Muscle of leg (tissue), 11 donors: ENCODE data around the gene B4GALNT3. TPM values are rescaled to one million over a fixed set of nuclear protein-coding genes. Genes with fewer than 3 reads are reported as not detected.

Source experiments
- DNase-seq: peaks from one replicate; pipeline ENCODE4 v3.0.0; 2013
- H3K27ac ChIP-seq: one replicate; pipeline ENCODE4 v1.5.1; 2013; ENCODE audit warnings: mild to moderate bottlenecking, low read length, control low read depth
- H3K27me3 ChIP-seq: one replicate; pipeline ENCODE4 v1.6.1; 2013; ENCODE audit warnings: low read length; ENCODE audit not compliant: control insufficient read depth, insufficient read depth
- H3K36me3 ChIP-seq: one replicate; pipeline ENCODE4 v1.6.1; 2013; ENCODE audit warnings: low read length; ENCODE audit not compliant: control insufficient read depth, insufficient read depth
- H3K4me1 ChIP-seq: one replicate; pipeline ENCODE4 v1.6.1; 2013; ENCODE audit warnings: low read length; ENCODE audit not compliant: control insufficient read depth, insufficient read depth
- H3K4me3 ChIP-seq: one replicate; pipeline ENCODE4 v1.5.1; 2013; ENCODE audit warnings: low read length, control low read depth
- H3K9me3 ChIP-seq: replicated peaks from 2 replicates; pipeline ENCODE4 v1.6.1; 2013; ENCODE audit warnings: low read depth, low read length; ENCODE audit not compliant: control insufficient read depth
- WGBS: methylation state at CpG from one replicate; pipeline ENCODE4 v1.1.5; 2013; ENCODE audit warnings: missing lambda C conversion rate; ENCODE audit not compliant: insufficient coverage; 5-methylcytosine and 5-hydroxymethylcytosine counted together
- polyA plus RNA-seq, 8 donors: library from polyadenylated mRNA; unstranded; fragments of 120-200 nt; gene quantifications; one replicate each; pipeline versions ENCODE4 v1.2.1 to v1.2.3, GENCODE V29; 2013; ENCODE audit warnings: inconsistent platforms in 1 of 8, low replicate concordance in 1 of 8; ENCODE audit not compliant: insufficient read length in 8 of 8, insufficient read depth in 1 of 8
- total RNA-seq: library from RNA; stranded (reverse); fragments of 120-200 nt; gene quantifications from one replicate; pipeline ENCODE4 v1.2.4, GENCODE V29; 2013

B4GALNT3 gene
- total and polyA plus RNA-seq, 9 donors: 6.0 to 12.4 (median 9.1) TPM

DNA sequence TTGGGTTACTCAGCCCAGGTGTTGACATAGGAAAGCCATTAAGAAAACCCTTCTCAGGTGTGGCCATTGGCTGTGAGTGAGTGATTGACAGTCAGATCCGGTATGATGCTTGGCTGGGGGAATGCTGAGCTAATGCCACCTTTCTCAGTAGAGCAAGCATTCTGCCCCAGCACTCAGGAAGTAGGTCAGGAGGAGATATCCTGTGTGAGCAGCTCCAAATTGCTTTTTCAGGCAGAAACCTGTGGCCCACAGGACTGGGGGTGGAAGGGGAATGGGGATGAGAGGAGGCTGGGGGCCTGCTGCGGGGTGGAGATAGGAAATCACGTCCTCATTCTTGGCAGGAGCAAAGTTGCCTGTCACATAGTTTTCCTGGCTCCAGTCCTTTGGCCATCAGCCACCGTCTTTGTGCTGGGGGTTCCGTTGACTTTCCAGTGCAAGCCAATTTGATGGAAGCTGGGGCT is 147.8 kb downstream of the B4GALNT3 start:
- no peaks in the 10 kb centered on the region for H3K36me3 ChIP-seq
- no peaks in the 10 kb centered on the region for H3K9me3 ChIP-seq
- DNase-seq: peak; percentile 78
- H3K4me3 ChIP-seq: no peak overlapping the region
- peaks cover 19% of the 10 kb centered on the region for H3K4me1 ChIP-seq
- no peaks in the 10 kb centered on the region for H3K27me3 ChIP-seq
- 7% methylated on average over 5 of the region's 5 CpGs for WGBS
- H3K27ac ChIP-seq: peak overlapping the region; percentile 77

DNA sequence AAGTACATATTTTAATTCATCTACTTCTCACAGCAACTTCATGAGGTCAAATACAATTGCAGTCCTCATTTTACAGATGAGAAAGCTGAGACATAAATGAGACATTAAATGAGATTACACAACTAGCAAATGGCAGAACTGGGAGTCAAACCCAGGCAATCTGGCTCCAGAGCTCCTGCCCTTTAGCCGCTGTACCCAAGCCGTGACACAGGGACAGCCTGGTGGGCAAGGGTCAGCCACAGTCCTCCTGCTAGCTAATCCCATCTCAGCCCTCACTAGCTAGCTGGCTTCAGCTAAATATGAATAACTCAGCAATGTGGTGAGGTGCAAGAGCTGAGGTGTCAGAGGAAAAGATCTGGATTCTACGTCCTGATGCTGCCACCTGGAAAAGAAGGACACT is 148.7 kb downstream of the B4GALNT3 start:
- Histone ChIP-seq H3K4me1 (peaks cover 19% of the 10 kb centered on the region), H3K4me3 (no peak overlapping the region), H3K9me3 (no peaks in the 10 kb centered on the region), H3K27me3 (no peaks in the 10 kb centered on the region), H3K27ac (peak overlapping the region; percentile 77), H3K36me3 (no peaks in the 10 kb centered on the region)
- no peak for DNase-seq
- WGBS: 89% methylated on average over 1 of the region's 3 CpGs

DNA sequence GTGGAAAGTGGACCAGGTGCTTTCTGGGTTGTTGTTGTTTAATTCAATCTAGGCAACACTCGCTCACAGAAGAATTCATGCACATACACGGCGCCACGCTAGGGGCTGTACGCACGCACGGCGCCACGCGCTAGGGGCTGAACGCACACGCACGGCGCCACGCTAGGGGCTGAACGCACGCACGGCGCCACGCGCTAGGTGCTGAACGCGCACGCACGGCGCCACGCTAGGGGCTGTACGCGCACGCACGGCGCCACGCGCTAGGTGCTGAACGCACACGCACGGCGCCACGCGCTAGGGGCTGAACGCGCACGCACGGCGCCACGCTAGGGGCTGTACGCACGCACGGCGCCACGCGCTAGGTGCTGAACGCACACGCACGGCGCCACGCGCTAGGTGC is 149.2 kb downstream of the B4GALNT3 start:
- no peak overlapping the region for H3K27ac ChIP-seq
- no peaks in the 10 kb centered on the region for H3K9me3 ChIP-seq
- WGBS: 96% methylated on average over 56 of the region's 58 CpGs
- no peak for DNase-seq
- H3K4me3 ChIP-seq: no peak overlapping the region
- peaks cover 19% of the 10 kb centered on the region for H3K4me1 ChIP-seq
- H3K36me3 ChIP-seq: no peaks in the 10 kb centered on the region
- no peaks in the 10 kb centered on the region for H3K27me3 ChIP-seq

DNA sequence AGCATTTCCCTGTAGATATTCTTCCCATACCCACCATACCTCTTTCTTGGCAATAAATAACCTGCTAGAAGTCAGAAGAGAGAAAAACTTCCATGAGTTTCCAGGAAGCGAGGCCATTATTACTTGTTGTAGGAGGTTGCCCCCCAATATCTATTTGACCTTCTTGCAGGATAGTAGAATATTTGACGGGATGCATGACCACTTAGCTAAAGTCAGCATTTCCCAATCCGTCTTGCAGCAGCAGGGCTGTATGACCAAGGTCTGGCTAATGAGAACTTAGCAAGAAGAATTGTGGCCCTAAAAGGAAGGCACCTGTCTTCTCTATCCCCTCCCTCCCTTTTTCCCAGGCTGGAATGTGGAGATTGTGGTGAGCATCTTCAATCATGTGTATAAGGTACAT is 152.0 kb downstream of the B4GALNT3 start:
- no CpG with 5 or more reads among the region's 3 CpGs for WGBS
- H3K27ac ChIP-seq: no peak overlapping the region
- no peaks in the 10 kb centered on the region for H3K36me3 ChIP-seq
- no peaks in the 10 kb centered on the region for H3K9me3 ChIP-seq
- no peak overlapping the region for H3K4me3 ChIP-seq
- no peaks in the 10 kb centered on the region for H3K27me3 ChIP-seq
- peaks cover 25% of the 10 kb centered on the region for H3K4me1 ChIP-seq
- no peak for DNase-seq

DNA sequence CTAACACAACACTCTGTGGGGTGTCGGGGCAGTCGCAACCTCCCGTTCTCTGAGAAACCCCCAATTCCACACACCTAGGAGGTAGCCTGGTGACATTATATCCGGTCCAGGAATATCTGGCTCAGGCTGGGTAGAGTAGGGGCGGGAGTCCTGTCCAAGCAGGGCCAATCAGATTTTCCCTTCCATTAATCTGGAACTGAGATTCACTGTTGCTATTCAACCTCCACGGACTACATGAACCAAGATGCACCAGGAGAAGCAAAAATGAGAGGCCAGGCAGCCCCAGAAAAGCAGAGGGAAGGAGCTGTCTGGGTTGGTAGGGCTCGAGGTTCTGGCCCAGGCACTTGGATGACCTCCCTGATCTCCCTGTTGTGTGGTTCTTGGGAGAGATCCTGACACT is 152.6 kb downstream of the B4GALNT3 start:
- Histone ChIP-seq H3K36me3 (no peaks in the 10 kb centered on the region), H3K4me1 (peaks cover 25% of the 10 kb centered on the region), H3K4me3 (no peak overlapping the region), H3K27ac (no peak overlapping the region), H3K27me3 (no peaks in the 10 kb centered on the region), H3K9me3 (no peaks in the 10 kb centered on the region)
- no peak for DNase-seq
- 100% methylated on average over 1 of the region's 7 CpGs for WGBS

DNA sequence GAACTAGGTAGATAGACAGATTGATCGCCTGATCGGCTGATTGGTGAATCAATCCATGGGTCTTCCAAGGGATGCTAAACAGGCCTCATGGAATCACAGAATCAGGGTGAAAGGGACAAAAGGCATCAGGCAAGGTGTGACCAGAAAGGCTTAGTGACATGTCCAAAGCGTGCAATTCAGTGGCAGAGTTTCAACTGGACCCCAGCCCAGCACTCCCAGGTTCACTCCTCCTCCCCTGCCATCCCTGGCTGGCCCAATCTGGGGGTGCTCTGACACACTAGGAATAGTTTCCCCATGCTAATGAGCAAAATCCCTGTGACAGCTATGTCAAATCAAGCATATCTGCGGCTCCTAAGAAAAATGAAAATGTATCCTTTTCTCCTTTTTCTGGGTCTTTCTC is 153.1 kb downstream of the B4GALNT3 start:
- 88% methylated on average over 3 of the region's 4 CpGs for WGBS
- Histone ChIP-seq H3K36me3 (no peaks in the 10 kb centered on the region), H3K9me3 (no peaks in the 10 kb centered on the region), H3K27me3 (no peaks in the 10 kb centered on the region), H3K27ac (no peak overlapping the region), H3K4me1 (peaks cover 25% of the 10 kb centered on the region), H3K4me3 (no peak overlapping the region)
- DNase-seq: no peak

Other genes with a start within 250 kb of the B4GALNT3 start
- gene SLC6A12, start 245.8 kb upstream of the B4GALNT3 start, total RNA-seq: 0.40 TPM
- gene SLC6A12, start 245.8 kb upstream of the B4GALNT3 start, polyA plus RNA-seq: 1 to 10 TPM in 3 of 8 donors, under 1 TPM in 5; 0.25 to 1.6 (median 0.41) TPM
- gene SLC6A13, start 197.1 kb upstream of the B4GALNT3 start, total RNA-seq: 2.4 TPM
- gene SLC6A13, start 197.1 kb upstream of the B4GALNT3 start, polyA plus RNA-seq: 1 to 10 TPM in 7 of 8 donors, under 1 TPM in 1; 0.77 to 7.5 (median 3.3) TPM
- 36.8 TPM for gene KDM5A, start 70.6 kb upstream of the B4GALNT3 start, total RNA-seq
- 10 to 100 TPM; 15.8 to 29.3 (median 22.7) TPM for gene KDM5A, start 70.6 kb upstream of the B4GALNT3 start, polyA plus RNA-seq
- gene CCDC77, start 58.3 kb upstream of the B4GALNT3 start, total RNA-seq: 7.4 TPM
- 10 to 100 TPM in 3 of 8 donors, 1 to 10 TPM in 5; 7.4 to 11.0 (median 9.5) TPM for gene CCDC77, start 58.3 kb upstream of the B4GALNT3 start, polyA plus RNA-seq
- 3.2 TPM for gene NINJ2, start 203.5 kb downstream of the B4GALNT3 start, total RNA-seq
- gene NINJ2, start 203.5 kb downstream of the B4GALNT3 start, polyA plus RNA-seq: 1 to 10 TPM; 3.3 to 6.6 (median 5.5) TPM